Suprapubic skin (tissue), 4 donors: ENCODE results near the gene VCP.

ENCODE experiments used
- EP300 ChIP-seq: sonication (generic); formaldehyde crosslinking; IDR thresholded peaks from one replicate; pipeline ENCODE4 v1.6.1; 2017; ENCODE audit warnings: antibody characterized with exemption
- POLR2A ChIP-seq, 2 donors: fragments of 450-650 bp; IDR thresholded peaks; one replicate each; pipeline ENCODE4 v1.6.1; 2017; ENCODE audit warnings: antibody characterized with exemption in 2 of 2, mild to moderate bottlenecking in 2 of 2, moderate library complexity in 2 of 2
- POLR2AphosphoS5 ChIP-seq, 3 donors: sonication (generic); formaldehyde crosslinking; IDR thresholded peaks; one replicate each; pipeline ENCODE4 v1.6.1; 2017; ENCODE audit warnings: antibody characterized with exemption in 3 of 3
- TF ChIP-seq, protein P1 (sequence below), 2 donors: fragments of 200-600 bp in 1 of 2; fragments of 450-650 bp in 1 of 2; sonication (generic) in 1 of 2; IDR thresholded peaks; one replicate each; pipeline ENCODE4 v1.5.1; 2016 to 2019; ENCODE audit warnings: antibody characterized with exemption in 2 of 2, mild to moderate bottlenecking in 1 of 2, moderate library complexity in 1 of 2

DNA sequence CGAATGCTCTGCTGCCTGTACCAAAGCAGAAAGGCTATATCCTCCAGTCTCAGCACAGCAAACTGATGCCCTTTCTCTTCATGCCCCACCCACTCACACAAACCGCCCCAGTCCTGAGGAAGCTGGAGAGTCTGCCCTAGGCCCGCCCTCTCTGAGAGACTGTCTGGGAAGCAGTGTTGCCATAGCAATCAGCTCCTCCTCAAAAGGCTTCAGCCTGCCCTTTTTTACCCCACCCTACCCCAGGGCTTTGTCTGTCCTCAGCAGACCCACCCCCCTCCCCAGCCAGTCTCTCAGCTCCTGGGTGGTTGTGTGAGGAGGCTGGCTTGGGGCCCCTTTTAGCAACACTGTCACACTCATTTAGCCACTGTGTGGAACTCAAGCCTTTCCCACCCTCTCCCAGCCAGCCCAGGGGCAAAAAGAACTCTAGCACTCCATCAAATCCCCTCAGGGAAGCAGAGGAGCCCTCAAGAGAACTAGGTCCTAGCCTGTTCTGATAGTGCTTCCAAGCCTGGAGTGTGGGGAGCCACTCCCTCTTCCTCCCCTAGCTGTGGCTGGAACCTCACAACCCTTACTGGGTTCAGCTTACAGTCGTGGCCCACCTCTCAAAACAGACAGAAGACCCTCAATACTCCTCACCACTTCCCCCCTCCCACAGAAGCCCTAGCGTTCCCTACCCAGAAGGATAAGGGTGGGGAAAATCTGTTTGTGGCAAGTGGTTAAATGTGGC, 41.9 kb upstream of the VCP start:
- no peak for TF ChIP-seq POLR2AphosphoS5 (IDR thresholded peaks at IDR 0.05)
- TF ChIP-seq, protein P1, sequence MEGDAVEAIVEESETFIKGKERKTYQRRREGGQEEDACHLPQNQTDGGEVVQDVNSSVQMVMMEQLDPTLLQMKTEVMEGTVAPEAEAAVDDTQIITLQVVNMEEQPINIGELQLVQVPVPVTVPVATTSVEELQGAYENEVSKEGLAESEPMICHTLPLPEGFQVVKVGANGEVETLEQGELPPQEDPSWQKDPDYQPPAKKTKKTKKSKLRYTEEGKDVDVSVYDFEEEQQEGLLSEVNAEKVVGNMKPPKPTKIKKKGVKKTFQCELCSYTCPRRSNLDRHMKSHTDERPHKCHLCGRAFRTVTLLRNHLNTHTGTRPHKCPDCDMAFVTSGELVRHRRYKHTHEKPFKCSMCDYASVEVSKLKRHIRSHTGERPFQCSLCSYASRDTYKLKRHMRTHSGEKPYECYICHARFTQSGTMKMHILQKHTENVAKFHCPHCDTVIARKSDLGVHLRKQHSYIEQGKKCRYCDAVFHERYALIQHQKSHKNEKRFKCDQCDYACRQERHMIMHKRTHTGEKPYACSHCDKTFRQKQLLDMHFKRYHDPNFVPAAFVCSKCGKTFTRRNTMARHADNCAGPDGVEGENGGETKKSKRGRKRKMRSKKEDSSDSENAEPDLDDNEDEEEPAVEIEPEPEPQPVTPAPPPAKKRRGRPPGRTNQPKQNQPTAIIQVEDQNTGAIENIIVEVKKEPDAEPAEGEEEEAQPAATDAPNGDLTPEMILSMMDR (IDR thresholded peaks at IDR 0.05) = no peak
- no peak for TF ChIP-seq POLR2A (IDR thresholded peaks at IDR 0.05)
- no peak for TF ChIP-seq EP300
